ENCODE measurements around the gene FBXL22.
"Not testable (repeated sequence)": the region's sequence is repeated elsewhere in the genome, so short reads cannot be mapped to it uniquely, and the experiment has no call there.

Gene FBXL22

DNA sequence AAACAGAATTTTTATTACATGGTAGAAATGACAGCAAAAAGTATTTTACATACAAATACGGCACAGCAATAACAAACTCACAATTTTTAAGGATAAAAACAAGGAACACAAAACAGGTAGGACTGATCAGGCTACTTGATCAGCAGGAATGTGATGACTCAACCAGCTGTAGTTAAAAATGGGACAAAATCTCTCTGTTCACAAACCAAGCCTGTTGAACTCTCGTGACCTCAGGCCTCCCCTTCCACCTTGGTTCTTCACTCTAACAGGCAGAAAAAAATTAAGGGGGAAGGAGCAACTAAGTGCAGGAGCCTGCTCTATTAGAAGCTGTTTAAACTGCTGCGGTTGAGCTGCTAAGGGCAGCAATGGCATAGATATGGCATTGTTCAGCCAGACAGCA, 18.7 kb downstream of the FBXL22 start:
- DNase-seq: no peak

GRCh38 chr15:63617147-63617546, 20.0 kb downstream of the FBXL22 start:
- not testable (repeated sequence) for DNase-seq

DNA sequence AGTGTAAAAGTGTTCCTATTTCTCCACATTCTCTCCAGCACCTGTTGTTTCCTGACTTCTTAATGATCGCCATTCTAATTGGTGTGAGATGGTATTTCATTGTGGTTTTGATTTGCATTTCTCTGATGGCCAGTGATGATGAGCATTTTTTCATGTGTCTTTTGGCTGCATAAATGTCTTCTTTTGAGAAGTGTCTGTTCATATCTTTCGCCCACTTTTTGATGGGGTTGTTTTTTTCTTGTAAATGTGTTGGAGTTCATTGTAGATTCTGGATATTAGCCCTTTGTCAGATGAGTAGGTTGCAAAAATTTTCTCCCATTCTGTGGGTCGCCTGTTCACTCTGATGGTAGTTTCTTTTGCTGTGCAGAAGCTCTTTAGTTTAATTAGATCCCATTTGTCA, 20.4 kb downstream of the FBXL22 start:
- not testable (repeated sequence) for DNase-seq

- DNase-seq: not testable (repeated sequence)
Measured at GRCh38 chr15:63620760-63621159, 23.6 kb downstream of the FBXL22 start.

- DNase-seq: no peak
Measured at GRCh38 chr15:63623232-63623969, 26.2 kb downstream of the FBXL22 start.

GRCh38 chr15:63626955-63627354, 29.8 kb downstream of the FBXL22 start:
- DNase-seq: no peak

GRCh38 chr15:63628123-63628822, 31.1 kb downstream of the FBXL22 start:
- no peak for DNase-seq

DNA sequence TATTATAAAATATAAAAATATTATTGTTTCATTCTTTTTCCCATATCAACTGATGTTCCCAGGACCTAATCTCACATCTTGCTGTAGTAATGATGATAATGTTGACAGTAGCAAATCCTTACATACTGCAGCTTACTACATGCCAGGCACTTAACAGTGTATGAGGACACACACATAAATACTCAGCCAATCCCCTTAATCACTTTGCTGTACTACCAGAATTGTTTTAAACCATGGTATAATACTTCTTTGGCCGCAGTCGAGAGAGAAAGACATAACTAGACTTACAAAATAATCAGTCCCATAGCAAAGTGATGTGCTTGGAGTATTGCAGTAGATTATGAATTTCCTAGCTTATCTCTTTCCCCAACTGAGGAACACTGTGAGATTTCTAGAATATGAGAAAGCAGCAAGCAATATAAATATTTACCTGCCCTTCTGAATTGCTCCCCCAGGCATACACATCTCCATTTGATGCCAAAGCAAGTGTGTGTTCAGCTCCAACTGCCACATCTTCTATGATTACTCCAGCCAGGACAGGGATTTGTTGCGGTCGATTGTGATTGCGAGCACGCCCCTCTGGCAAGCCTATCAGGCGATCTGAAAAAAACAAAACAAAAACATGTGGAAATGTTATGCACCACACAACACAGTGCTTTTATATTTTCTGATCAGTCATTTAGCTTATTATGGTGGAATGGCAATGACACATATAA, 33.0 kb downstream of the FBXL22 start:
- no peak for DNase-seq

DNA sequence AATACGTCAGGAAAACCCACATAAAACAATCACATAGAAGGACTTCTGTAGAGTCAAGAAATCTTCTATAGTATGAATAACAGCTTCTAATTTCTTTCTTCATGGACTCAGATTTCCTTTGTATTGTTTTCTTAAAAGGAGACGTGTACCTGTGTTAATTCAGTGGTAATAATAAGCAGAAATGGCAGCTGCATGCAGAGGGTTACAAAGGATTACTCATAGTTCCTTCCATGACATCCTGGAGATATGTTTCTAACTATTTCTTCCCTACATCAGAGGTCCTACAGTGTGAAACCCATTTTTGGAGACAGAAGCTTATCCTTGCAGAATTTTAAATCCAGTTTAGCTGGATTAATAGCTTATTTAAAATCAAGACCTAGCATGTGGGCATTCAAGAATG, 36.1 kb downstream of the FBXL22 start:
- DNase-seq: no peak

DNA sequence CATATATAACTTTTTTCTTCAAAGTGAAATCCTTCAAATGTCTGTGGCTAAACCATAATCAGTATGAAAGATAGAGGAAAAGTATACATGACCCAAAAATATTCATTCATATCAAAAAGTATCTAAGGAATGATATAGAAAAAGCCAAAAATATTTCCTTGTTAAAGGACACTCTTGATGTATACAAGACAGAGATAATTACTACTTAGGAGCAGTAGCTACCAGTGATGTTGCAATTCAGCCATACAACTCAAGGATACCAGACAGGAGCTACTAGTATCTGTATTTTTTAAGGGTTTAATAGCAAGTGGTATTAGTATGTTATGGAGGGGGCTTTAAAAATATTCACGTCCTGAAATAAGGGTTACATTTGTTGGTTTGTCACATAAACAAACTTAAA, 37.0 kb downstream of the FBXL22 start:
- DNase-seq: no peak

DNA sequence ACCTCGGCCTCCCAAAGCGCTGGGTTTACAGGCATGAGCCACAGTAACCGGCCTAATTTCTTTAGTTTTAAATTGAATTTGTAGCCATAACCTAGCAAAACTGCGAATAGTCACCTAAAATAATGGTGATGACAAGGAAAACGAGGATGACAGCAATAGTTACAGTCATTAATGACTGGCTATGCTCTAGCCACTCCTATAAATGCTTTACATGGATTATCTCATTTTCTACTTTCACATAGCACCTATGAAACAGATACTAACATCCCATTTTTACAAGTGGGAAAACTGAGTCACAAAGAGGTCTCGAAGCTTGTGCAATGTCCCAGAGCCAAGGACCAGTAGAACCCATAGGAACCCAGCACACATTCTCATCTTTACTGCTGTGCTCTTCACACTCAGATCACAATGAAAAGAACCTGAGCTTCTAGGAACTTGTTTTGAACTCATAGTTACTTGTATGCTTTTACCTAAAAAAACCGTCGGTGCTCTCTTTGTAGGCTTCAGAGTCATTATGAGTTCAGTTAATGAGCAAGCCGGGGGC, 39.4 kb downstream of the FBXL22 start:
- DNase-seq: no peak

GRCh38 chr15:63638839-63639238, 41.7 kb downstream of the FBXL22 start:
- DNase-seq: no peak

- no peak for DNase-seq
Measured at GRCh38 chr15:63640146-63640545, 43.0 kb downstream of the FBXL22 start.

All from retina (tissue), 1 donor.